GM20431 (cell line): Measurements from ENCODE around the gene TIAL1.
"Not testable (repeated sequence)": the region's sequence is repeated elsewhere in the genome, so short reads cannot be mapped to it uniquely, and the experiment has no call there.

ENCODE experiments used
- in situ Hi-C: fragments of 300-500 bp; cut with MseI, MboI; formaldehyde crosslinking; loops from one replicate; pipeline ENCODE4 v1.15.0; 2020; ENCODE audit warnings: low sequenced_read_pairs; ENCODE audit not compliant: unreplicated experiment

The TIAL1 gene

DNA sequence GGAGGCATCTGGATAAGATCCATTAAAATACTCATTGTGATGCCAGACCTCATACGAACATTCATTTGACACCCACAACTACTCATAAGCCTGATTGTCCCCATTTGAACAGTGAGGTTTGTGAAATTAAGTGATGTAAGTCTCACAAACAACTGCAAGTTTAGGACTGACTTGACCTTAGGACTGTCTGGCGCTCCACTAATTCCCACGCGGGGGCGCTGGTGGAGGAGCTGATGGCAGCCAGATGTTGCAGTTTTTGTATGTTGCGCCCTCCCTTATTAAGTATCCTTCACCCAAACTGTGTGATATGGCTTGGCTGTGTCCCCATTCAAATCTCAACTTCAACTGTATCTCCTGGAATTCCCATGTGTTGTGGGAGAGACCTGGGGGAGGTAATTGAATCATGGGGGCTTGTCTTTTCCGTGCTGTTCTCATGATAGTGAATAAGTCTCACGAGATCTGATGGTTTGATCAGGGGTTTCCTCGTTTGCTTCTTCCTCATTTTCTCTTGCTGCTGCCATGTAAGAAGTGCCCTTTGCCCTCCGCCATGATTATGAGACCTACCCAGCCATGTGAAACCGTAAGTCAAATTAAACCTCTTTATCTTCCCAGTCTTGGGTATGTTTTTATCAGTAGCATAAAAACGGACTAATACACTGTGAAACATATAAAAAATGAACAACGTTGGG, 20.3 kb upstream of the TIAL1 start:
- in situ Hi-C loops = no loop called here

DNA sequence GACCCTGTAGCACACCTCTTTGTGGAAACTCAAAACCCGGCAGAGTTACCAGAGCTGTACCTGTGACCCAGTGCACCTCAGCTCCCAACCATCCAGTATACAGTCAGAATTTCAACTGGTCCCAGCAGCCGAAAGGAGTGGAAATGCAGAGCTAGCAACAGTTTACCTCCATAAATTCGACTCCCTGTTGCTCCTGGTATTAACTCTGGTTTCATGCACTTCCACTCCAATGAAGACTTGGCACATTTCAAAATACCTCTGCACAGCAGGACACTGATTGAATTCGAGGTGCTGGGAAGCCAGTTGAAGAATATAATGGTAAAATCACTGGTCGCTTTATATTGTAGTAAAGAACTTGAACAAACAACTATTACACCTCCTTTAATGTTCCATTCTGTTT, 17.9 kb upstream of the TIAL1 start:
- in situ Hi-C loops = no loop called here

DNA sequence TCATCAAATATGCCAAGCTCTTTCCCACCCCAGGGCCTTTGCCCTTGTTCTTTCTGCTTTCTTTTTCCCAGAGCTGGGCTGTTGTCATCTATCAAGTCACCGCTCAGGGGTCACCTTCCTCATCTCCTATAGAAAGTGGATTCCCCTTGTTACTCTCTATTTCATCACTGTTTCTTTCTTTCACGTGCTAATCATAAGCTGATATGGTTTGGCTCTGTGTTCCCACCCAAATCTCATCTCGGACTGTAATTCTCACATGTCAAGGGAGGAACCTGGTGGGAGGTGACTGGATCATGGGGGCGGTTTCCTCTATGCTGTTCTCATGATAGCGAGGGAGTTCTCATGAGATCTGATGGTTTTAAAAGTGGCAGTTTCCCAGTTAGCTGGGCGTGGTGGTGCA, 17.0 kb upstream of the TIAL1 start:
- in situ Hi-C loops = no loop called here

DNA sequence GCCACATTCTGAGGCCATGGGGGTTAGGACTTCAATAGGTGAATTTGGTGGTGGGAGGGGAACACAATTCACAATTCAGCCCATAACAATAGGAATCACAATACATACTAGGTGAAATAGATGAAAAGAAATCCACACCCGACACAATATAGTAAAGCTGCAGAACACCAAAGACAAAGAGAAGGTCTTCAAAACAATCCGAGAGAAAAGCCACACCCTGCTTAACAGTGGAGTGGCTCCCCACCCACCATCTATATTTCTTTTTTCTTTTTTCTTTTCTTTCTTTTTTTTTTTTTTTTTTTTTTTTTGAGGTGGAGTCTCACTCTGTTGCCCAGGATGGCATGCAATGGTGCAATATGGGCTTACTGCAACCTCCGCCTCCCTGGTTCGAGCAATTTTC, 14.7 kb upstream of the TIAL1 start:
- in situ Hi-C loops = no loop called here

DNA sequence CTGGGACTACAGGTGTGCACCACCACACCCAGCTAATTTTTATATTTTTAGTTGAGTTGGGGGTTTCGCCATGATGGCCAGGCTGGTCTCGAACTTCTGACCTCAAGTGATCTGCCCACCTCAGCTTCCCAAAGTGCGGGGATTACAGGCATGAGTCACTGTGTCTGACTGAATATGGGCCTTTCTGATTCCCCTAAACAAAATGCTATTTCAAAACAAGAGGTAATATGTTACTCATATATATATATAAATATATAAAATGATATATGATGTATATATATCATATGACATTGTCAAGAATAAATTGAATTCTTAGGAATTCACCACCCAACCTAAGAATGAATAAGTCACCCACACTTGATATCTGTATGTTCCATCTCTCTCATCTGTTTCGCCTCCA, 12.8 kb upstream of the TIAL1 start:
- in situ Hi-C loops = no loop called here

DNA sequence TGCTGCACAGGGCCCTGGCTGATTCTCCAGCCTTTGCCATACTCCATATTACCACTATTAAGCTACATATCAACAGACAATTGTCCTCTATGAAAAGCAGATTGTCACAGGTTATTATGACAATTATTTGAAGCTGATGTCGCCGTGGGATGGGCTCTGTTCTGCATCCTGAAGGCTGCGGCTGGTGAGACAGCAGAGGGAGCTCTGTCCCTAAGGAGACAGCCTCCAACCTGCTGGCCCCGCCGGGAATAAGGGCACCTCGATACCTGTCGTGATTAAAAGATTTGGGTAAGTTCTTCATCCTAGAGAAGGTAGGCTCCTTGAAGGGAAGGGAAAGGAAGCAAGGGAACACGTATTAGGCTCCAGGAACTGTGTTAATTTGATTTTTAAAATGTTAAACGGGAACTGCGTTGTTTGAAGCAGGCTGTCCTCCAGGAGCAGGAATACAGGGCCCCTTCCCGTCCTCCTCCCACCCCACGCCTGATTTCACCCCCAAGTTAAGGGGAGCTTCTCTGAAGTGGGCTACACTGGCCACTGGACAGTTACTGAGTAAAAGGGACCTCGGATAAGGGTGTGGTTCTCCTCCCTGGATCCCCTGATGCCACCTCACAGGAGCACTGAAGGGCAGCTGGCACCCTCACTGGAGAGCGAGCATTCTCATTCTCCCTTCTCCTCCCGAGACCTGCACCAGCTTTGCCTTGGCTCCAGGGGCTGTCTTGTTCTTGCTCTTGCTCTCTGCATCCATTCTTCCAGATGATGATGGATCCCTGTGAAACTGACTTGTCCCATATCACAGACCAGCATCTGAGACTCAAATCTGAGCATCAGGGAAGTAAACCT, 11.8 kb upstream of the TIAL1 start:
- in situ Hi-C loops = no loop called here

DNA sequence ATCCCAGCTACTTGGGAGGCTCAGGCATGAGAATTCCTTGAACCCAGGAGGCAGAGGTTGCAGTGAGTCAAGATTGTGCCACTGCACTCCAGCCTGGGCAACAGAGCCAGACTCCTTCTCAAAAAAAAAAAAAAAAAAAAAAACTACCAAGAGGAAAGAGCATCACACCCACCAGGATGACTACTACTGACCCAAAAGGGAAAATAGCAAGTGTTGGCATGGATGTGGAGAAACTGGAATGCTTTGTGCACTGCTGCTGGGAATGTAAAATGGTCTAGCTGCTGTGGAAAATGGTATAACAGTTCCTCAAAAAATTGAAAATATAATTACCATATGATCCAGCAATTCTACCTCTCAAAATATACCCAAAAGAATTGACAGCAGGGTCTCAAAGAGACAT, 7.7 kb upstream of the TIAL1 start:
- in situ Hi-C loops = no loop called here

DNA sequence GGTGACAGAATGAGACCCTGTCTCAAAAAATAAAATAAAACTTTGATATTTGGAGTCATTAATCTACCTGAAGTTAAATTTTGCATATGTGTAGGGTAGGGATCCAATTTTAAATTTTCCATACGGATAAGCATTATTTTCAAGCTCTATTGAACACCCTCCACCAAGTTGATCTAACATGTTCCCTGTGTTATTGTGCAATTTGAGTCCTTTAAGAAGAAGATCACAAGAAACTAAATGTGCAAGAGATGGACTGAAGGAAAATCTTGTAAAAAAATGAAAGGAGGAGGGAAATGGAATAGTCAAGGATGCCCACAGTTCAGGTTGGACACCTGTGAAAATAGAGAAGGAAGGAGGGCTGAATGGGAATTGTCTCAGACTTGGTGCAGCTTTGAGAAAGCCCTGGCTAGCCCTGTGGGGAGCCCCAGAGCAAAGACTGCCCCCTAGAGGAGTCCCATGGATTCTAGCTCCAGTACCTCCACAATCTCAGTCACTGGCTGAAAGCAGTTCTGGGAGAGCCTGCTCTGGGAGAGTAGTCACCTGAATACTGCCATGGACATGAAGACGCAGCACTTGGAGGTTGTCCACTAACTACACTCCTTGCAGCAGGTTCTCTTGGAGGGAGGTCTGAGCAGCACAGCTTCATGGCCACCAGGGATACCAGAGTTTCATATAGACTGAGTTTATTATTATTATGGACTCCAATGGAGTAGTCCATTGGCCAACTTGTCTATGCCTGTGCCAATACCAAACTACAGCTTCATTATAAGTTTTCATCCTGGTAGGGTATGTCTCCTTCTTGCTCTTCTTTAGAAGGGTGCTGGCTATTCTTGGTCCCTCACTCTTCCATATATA, 5.7 kb upstream of the TIAL1 start:
- in situ Hi-C loops = no loop called here

DNA sequence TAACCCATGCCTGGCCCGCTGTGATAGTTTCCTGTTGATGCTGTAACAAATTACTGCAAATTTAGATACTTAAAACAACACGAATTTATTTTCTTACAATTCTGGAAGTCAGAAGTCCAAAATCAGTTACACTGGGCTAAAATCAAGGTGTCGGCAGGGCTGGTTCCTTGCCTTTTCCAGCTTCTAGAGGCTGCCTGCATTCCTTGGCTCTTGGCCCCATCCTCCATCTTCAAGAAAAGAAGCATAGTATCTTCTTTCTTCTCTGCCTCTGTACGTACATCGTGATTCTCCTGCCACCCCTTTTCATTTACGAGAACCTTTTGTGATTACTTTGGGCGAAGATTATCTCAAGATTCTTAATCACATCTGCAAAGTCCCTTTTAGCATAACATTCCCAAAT, 1.6 kb upstream of the TIAL1 start:
- in situ Hi-C loops = no loop called here

DNA sequence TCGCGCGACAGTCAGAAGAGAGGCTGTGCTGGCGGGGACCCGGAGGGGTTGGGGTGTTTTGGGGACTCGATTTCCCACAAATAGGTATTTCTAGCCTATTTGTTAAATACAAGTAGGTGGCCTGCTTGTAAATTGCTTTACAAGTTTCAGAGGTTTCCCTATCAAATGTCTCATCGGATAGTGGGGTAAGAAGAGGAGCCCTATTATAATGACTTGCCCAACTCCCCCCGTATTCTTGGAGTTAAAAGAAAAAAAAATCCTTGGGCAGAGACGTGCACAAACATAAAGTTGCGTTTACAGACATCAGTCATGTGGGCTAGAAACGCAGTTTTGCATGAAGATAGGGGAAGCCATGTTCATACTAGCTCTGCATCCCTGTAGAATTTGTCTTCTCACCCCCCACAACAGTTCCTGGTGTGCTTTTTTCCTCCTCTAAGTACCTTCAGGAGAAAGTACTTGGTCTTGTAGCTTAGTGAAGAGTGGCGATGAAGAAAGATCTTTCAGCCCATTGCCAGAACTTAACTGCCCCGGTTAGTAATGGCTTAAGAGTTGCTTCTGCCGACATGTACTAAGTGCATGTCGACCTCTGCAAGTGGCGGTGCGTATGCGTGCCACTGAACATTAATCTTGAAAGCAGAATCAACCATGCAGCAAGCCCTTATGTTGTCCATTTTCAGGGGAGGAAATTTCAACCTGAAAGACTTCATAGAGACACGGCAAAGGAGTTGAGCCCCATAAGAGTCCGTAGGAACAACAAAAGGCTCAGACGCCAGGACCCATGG, 832 bp upstream of the TIAL1 start:
- in situ Hi-C loops = no loop called here

DNA sequence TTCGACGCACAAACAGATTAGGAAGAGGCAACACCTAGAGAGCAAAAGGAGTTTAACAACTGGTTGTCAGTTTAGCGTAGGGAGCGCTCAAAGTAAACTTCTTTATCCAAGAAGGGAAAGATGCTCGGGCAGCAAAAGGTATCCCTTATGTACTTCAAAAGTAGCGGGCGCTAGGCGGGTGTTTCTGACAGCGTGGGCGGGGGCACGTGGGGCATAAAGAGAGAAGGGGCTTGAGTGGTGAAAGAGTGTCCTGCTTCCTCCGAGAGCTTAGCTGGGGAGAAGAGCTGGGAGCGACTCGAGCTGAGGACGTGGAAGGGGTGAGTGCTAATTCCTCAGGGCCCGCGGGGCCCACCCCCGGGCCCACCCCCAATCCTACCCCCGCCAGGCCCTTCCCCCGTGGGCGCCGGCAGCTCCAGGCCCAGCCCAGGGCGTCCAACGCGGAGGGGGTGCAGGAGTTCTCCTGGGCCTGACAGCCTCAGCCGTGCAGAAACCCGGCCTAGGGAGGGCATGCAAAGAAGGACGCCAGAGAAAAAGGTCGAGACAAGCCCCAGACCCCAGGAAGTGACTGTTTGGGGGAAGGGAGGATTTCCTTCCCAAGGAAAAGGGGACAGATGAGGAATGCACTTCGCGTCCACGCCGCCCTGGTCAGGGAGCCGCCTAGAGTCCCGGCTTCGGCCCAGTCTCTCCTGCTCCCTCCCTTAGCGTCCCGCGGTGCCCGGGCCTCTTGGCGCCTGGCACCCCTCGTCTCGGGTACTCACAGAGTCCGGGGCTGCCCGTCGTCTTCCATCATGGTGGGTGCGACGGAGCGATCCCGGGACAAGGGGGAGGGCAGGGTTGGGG, 868 bp downstream of the TIAL1 start:
- in situ Hi-C loops = no loop called here

DNA sequence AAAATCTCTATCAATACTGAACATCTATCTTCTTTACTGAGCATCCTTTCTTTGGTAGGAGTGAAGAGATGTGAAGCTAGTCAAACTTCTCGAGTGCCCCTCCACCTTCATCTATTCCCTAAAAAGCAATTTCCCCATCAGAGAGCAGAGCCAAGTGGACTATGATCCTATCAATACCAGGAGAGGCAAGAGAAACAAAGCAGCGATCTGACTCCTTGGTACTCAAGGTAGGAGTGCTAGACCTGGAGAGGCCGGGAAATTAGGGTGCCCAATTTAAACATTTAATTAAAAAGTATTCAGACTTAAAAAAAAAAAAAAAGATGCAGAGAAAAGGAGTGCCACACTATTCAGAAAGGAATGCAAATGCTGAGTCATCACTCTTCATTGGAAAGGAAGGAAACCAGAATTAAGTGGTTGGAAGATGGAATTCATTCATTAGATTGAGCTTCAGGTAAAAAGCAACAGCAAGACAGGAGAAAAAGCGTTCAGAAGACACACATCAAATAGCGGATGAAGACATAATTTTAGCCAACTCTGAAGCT, 1.6 kb downstream of the TIAL1 start:
- in situ Hi-C loops = no loop called here

DNA sequence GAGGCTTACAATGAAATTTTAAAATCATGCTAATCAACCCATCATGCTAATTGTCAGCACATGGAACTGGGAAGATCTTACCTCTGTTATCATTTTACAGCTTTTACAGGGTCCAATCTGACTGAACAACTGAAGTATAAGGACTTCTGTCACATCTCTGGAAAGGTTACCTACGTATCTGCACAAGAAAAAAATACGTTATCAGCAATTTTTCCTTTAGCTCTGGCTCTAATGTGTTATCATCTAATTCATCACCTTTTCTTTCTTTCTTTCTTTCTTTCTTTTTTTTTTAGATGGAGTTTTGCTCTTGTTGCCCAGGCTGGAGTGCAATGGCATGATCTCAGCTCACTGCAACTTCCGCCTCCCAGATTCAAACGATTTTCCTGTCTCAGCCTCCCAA, 8.7 kb downstream of the TIAL1 start:
- in situ Hi-C loops = no loop called here

DNA sequence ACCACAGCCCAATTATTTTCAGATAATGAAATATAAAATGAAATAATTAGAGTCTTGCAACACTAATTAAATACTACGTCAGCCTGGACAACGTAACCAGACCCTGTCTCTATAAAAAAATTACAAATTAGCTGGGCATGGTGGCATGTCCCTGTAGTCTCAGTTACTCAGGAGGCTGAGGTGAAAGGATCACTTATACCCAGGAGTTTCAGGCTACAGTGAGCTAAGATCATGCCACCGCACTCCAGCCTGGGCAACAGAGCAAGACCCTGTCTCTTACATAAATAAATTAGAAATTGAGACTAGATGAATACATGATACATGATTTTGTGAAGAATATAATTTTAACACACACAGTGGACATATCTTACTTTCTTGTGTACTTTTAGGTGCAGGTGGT, 18.4 kb downstream of the TIAL1 start:
- in situ Hi-C loops = no loop called here

DNA sequence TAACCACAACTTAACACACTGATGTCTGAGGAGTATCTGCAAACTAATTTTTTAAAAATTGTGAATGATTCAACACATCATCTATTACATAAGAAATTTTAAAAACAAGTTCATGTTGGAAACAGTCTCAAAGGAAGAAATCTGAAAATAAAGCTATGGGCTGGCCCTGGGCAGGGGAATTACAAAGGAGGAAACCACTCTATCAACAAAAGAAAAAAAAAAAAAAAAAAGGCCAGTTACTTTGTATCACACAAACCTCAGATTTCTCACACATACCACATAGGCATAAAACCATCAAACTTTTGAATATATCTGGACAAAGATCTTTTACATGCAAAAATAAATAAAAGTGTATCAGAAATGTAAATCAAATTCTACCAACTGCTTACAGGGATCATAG, 20.8 kb downstream of the TIAL1 start:
- in situ Hi-C loops = no loop called here

DNA sequence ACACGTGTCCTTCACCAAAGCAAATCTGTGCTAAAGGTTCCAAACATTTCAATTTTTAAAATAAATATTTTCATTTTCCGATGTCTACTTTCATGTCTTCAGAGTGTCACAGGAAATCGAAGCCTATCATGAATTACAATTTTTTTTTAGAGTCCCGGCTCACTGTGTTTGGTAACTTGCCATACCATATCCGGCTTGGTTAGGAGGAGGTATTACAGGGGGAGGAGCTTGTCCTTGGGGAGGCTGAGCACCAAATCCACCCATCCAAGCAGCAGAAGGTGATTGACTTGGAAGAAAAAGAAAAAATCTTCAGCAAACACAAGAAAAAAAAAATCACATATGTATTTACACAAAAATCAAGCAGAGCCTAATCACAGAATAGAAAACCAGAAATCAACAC, 21.3 kb downstream of the TIAL1 start:
- in situ Hi-C loops = no loop called here

DNA sequence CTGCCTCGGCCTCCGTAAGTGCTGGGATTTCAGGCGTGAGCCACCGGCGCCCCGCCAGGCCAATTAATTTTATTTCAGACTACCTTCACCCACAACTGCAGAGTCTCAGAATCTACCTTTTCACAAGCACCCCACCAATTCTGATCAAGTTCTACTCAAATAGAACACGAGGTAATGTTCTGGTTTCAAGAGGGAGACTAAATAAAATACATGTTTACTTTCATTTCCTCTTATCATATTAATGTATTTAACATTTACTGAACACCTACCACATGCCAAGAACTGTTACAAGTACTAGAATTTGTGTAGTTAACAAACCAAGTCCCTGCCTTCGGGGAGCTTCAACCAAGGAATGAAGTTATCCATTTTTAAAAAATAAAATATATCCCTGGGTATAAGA, 28.8 kb downstream of the TIAL1 start:
- in situ Hi-C loops = no loop called here

DNA sequence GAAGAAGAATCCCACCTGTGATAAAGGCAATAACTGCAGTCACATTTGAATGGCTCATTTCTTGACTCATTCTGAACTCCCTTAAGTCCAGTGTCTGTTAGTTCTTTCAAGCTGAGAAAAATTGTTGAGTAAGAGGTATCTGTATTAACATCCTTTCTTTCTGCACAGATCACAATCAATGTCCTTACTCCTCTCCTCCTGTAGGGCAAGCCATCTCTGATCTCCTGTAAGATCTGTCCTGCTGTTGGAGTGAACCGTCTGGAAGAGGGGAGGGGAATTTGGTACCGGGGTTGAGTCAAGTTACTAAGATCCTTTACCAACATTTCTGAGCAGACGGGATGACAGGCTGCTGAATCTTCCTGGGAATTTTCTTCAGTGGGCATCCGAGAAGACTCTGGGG, 34.7 kb downstream of the TIAL1 start:
- in situ Hi-C loops = no loop called here

DNA sequence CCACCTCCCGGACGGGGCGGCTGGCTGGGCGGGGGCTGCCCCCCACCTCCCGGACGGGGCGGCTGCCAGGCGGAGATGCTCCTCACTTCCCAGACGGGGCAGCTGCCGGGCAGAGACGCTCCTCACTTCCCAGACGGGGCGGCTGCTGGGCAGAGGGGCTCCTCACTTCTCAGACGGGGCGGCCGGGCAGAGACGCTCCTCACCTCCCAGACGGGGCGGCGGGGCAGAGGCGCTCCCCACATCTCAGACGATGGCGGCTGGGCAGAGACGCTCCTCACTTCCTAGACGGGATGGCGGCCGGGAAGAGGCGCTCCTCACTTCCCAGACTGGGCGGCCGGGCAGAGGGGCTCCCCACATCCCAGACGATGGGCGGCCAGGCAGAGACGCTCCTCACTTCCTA, 37.3 kb downstream of the TIAL1 start:
- in situ Hi-C loops = not testable (repeated sequence)
